ENCODE measurements around the gene CENPT. TPM values are rescaled to one million over a fixed set of nuclear protein-coding genes. Genes with fewer than 3 reads are reported as not detected.

The CENPT gene
- total RNA-seq (2021; fragmentation: NEBNext Ultra II Directional; extraction: Animal tissue kit (Norgen Biotek cat#: 25700)), result 42.2 and 42.4 TPM in 2 replicates
- polyA plus RNA-seq (2011; rRNA removed), result 53.4 and 82.7 TPM in 2 replicates
- 82.3 TPM for polyA plus RNA-seq (2011; cell fraction: cytosol; rRNA removed)
- 415 TPM for polyA plus RNA-seq (2011; cell fraction: nucleus; rRNA removed)
- polyA plus RNA-seq (2012, experiment 1 of 2), result 38.1 to 58.6 TPM (median 58.5 TPM) in 4 replicates
- 39.5 TPM for polyA plus RNA-seq (2012, experiment 2 of 2)
- 41.5 TPM for polyA plus RNA-seq (2013, experiment 1 of 2)
- 34.8 TPM for polyA plus RNA-seq (2013, experiment 2 of 2)
- 22.9 and 26.2 TPM in 2 replicates for polyA minus RNA-seq (2011; rRNA and poly(A)+ RNA removed)
- 18.9 TPM for polyA minus RNA-seq (2011; cell fraction: cytosol; rRNA and poly(A)+ RNA removed)
- 50.5 TPM for polyA minus RNA-seq (2011; cell fraction: nucleus; rRNA and poly(A)+ RNA removed)
- long read RNA-seq, experiment 1, partial matches to known transcripts, result 10 of 11 reads
- long read RNA-seq, experiment 1, other reads (novel, unspliced or antisense), result 1 of 11 reads
- long read RNA-seq, experiment 2, partial matches to known transcripts, result 8 of 12 reads
- long read RNA-seq, experiment 2, other reads (novel, unspliced or antisense), result 2 of 12 reads

- Histone ChIP-seq H3K9ac (replicated peaks in 1 of 4; ENCODE audit: extremely low read depth in 1 of 4, low read depth in 3 of 4, low read length in 3 of 4) (peak within 1 kb of the TSS; percentile 78 to 96 (median 92)), H4K5ac (ENCODE audit: insufficient read length, low read depth, low read length) (peak within 1 kb of the TSS; percentile 58), H2BK120ac (replicated peaks; ENCODE audit: low read depth, low read length) (no peak within 1 kb of the TSS), H3K4me2 (ENCODE audit: insufficient read depth in 1 of 2, low read depth in 2 of 2, low read length in 2 of 2) (peak within 1 kb of the TSS; percentile 90 to 94), H2BK20ac (ENCODE audit: low read length) (no peak within 1 kb of the TSS), H3K27me3 (replicated peaks in 1 of 4; ENCODE audit: control insufficient read depth in 3 of 4, extremely low read depth in 1 of 4, insufficient read depth in 3 of 4, low read length in 3 of 4) (no peaks in the 10 kb centered on the region), H2AFZ (ENCODE audit: low read length) (no peak within 1 kb of the TSS), H2BK15ac (ENCODE audit: low read length) (no peak within 1 kb of the TSS), H3K4me1 (replicated peaks in 1 of 4; ENCODE audit: control insufficient read depth in 3 of 4, insufficient read depth in 4 of 4, low read length in 3 of 4) (peaks cover 6 to 27% (median 14%) of the 10 kb centered on the region in 4 experiments), H3K79me2 (ENCODE audit: control insufficient read depth in 1 of 2, insufficient read depth in 2 of 2, low read length in 2 of 2) (peaks cover 18 to 75% of the 10 kb centered on the region in 2 experiments), H3K79me1 (ENCODE audit: low read depth, low read length) (peaks cover 14% of the 10 kb centered on the region), H3K36me3 (ENCODE audit: control insufficient read depth in 2 of 4, insufficient read depth in 4 of 4, low read length in 3 of 4) (peaks cover 0 to 4% (median 0%) of the 10 kb centered on the region in 4 experiments; a peak in 2 of 8 replicates), H4K20me1 (replicated peaks in 1 of 2; ENCODE audit: control insufficient read depth in 1 of 2, insufficient read depth in 2 of 2, low read length in 2 of 2) (peaks cover 19 to 26% of the 10 kb centered on the region in 2 experiments), H3K9me3 (ENCODE audit: insufficient read depth in 2 of 2, low read depth in 1 of 2, low read length in 1 of 2) (no peaks in the 10 kb centered on the region), H3K27ac (ENCODE audit: low read depth, low read length) (peak within 1 kb of the TSS; percentile 84), H3K4ac (replicated peaks; ENCODE audit: insufficient read length, low read depth, low read length) (peak within 1 kb of the TSS; percentile 80), H4K8ac (ENCODE audit: extremely low read depth, insufficient read depth, low read length) (peak within 1 kb of the TSS; percentile 95), H3K23me2 (ENCODE audit: low read depth, low read length) (peaks cover 21% of the 10 kb centered on the region), H2AK5ac (ENCODE audit: low read depth, low read length) (no peak within 1 kb of the TSS), H2BK12ac (ENCODE audit: low read depth, low read length) (no peak within 1 kb of the TSS), H2BK5ac (ENCODE audit: low read depth, low read length) (peak within 1 kb of the TSS; percentile 75; the same call in 1 of the 2 replicates), H3K14ac (ENCODE audit: insufficient read length) (no peak within 1 kb of the TSS), H4K91ac (replicated peaks; ENCODE audit: insufficient read length, low read length) (no peak within 1 kb of the TSS), H3K4me3 (ENCODE audit: extremely low read depth in 1 of 4, insufficient read depth in 2 of 4, low read depth in 3 of 4, low read length in 4 of 4) (peak within 1 kb of the TSS; percentile 91 to 95 (median 93)), H3K23ac (ENCODE audit: insufficient read length) (no peak within 1 kb of the TSS), H3K18ac (ENCODE audit: extremely low read depth, low read length) (peak within 1 kb of the TSS; percentile 60; the same call in 1 of the 2 replicates), H3K56ac (replicated peaks; ENCODE audit: insufficient read length, low read depth, low read length) (peak within 1 kb of the TSS; percentile 83)
- ChIA-PET CTCF (ENCODE audit: partially characterized antibody) (interaction anchor here (1.3 to 10.2 kb wide), 6 partner anchors 10 to 184 kb away, joined by 3 to 123 read pairs (median 6); partner anchors contain the start of gene NRN1L), POLR2A (ENCODE audit: partially characterized antibody) (interaction anchor here (0.6 to 11.7 kb wide), 13 partner anchors 10 to 350 kb away, joined by 3 to 100 read pairs (median 5); partner anchors contain the start of gene EDC4)
- WGBS, 2 experiments (ENCODE audit: extremely low coverage in 1 of 2, insufficient coverage in 1 of 2, insufficient read length in 1 of 2, insufficient replicate concordance in 2 of 2, low coverage in 1 of 2, low lambda C conversion rate in 2 of 2, missing lambda C conversion rate in 1 of 2), result 3% methylated on average over 26 of the region's 62 CpGs; no CpG with 5 or more reads in 1 of the 2 experiments
- DNase-seq (ENCODE audit: low read depth in 1 of 2, low spot score in 2 of 2) (peak in 1 of 2 experiments; percentile 69), FAIRE-seq (no peak)
- TF ChIP-seq ASH2L (IDR thresholded peaks at IDR 0.05; ENCODE audit: low read length) (no peak), POLR2AphosphoS5 (IDR thresholded peaks at IDR 0.05; ENCODE audit: low read depth, low read length) (0 out of 2 replicates have a peak, but pooled peaks have one; percentile 49), POLR2A (IDR thresholded peaks at IDR 0.05; ENCODE audit: control extremely low read depth in 1 of 2, low read depth in 2 of 2, low read length in 2 of 2) (peak in 1 of 2 experiments; percentile 19; a peak in 1 of 3 replicates), JUND (IDR thresholded peaks at IDR 0.05; ENCODE audit: low read length) (peak; percentile 10; the same call in 1 of the 2 replicates)
These were observed at the start of gene CENPT for GRCh38 chr16:67847064-67847861. Gene CENPT, minus strand, starts transcription at chr16:67847693. Its CDS starts 13,834 bp downstream, at chr16:67833859.
